ENCODE data around the gene EDARADD.
A peak's percentile ranks its signal among the peaks of the same experiment; 100 is the strongest.
"Not testable (repeated sequence)": the region's sequence is repeated elsewhere in the genome, so short reads cannot be mapped to it uniquely, and the experiment has no call there.

EDARADD gene

DNA sequence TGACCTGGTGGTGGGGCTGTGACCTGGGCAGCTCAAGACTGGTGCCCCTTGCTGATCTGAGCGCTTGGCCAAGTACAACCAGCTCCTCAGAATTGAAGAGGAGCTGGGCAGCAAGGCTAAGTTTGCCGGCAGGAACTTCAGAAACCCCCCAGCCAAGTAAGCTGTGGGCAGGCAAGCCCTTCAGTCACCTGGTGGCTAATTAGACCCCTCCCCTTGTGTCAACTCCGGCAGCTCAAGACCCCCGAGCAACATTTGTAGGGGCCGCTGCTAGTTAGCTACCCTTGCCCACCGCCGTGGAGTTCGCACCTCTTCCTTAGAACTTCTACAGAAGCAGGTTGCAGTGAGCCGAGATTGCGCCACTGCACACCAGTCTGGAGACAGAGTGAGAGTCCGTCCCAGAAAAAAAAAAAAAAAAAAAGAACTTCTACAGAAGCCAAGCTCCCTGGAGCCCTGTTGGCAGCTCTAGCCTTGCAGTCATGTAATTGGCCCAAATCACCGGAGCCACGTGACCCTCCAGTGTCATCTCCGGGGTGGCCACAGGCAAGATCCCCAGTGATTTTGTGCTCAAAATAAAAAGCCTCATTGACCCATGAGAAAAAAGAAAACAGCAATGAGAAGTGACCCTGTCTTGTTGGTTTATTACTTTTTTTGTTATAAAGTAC is 90.4 kb downstream of the EDARADD start:
- no peaks in the 10 kb centered on the region for H3K9me3 ChIP-seq (ENCODE audit: control extremely low read depth in 1 of 5, control insufficient read depth in 4 of 5, insufficient read depth in 2 of 5, low read depth in 1 of 5, low read length in 4 of 5)
- no peak overlapping the region for H3K4me3 ChIP-seq (ENCODE audit: control insufficient read depth in 1 of 7, extremely low read depth in 1 of 7, insufficient read depth in 4 of 7, low read depth in 2 of 7, low read length in 6 of 7)
- CTCF ChIA-PET = interaction anchor here (0.7 to 1.0 kb wide), 2 partner anchors 32 to 161 kb away, joined by 3 to 4 read pairs; no protein-coding TSS in a partner anchor
- H3K27me3 ChIP-seq (replicated peaks in 2 of 5; ENCODE audit: control insufficient read depth in 4 of 5, insufficient read depth in 5 of 5, low read length in 4 of 5) = no peaks in the 10 kb centered on the region
- no peak overlapping the region for H3K27ac ChIP-seq (ENCODE audit: insufficient read depth in 1 of 2, low read depth in 1 of 2, low read length in 2 of 2, poor library complexity in 1 of 2, severe bottlenecking in 2 of 2)
- POLR2A ChIA-PET = no interaction called here
- DNase-seq = no peak
- peaks cover 0 to 18% (median 6%) of the 10 kb centered on the region in 4 experiments for H3K36me3 ChIP-seq (ENCODE audit: control insufficient read depth in 4 of 4, insufficient read depth in 4 of 4, low read length in 3 of 4)
- 92% methylated on average over 13 of the region's 14 CpGs for WGBS (ENCODE audit: insufficient coverage)
- H3K4me1 ChIP-seq (ENCODE audit: control extremely low read depth in 1 of 4, control insufficient read depth in 4 of 4, insufficient read depth in 4 of 4, low read length in 3 of 4) = no peaks in the 10 kb centered on the region

DNA sequence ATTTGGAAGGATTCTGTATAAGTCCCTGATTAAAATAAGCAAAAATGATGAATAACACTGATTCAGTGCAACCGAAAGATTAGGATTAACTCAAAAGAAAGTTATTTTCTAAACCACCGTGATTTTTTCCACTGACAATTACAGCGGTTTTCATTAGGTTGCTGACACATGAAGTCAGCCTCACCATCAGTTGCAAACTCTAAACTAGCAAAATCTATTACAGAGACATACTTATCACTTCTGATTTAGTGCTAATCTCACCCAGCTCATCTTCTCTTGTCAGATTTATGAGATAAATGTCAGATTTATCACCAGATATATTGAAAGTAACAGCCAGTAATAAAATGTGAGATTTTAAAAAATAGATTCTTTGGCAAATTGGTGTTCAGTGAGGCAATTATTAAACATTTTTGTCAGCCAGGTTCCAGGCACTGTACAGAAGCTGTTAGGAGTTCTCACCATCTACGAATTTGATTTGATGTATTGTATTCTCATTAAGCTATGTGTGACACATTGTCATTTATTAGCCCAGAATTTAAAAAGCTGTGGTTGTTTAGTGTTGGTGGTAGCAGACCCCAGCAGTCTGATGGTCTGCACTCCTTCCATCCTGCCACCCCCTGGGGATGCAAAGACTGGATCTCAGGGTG is 92.4 kb downstream of the EDARADD start:
- H3K27ac ChIP-seq (ENCODE audit: insufficient read depth in 1 of 2, low read depth in 1 of 2, low read length in 2 of 2, poor library complexity in 1 of 2, severe bottlenecking in 2 of 2) = no peak overlapping the region
- H3K4me1 ChIP-seq (ENCODE audit: control extremely low read depth in 1 of 4, control insufficient read depth in 4 of 4, insufficient read depth in 4 of 4, low read length in 3 of 4) = peaks cover 2 to 12% (median 8%) of the 10 kb centered on the region in 4 experiments
- peaks cover 0 to 18% (median 6%) of the 10 kb centered on the region in 4 experiments for H3K36me3 ChIP-seq (ENCODE audit: control insufficient read depth in 4 of 4, insufficient read depth in 4 of 4, low read length in 3 of 4)
- no peaks in the 10 kb centered on the region for H3K9me3 ChIP-seq (ENCODE audit: control extremely low read depth in 1 of 5, control insufficient read depth in 4 of 5, insufficient read depth in 2 of 5, low read depth in 1 of 5, low read length in 4 of 5)
- H3K4me3 ChIP-seq (ENCODE audit: control insufficient read depth in 1 of 7, extremely low read depth in 1 of 7, insufficient read depth in 4 of 7, low read depth in 2 of 7, low read length in 6 of 7) = no peak overlapping the region
- no peaks in the 10 kb centered on the region for H3K27me3 ChIP-seq (replicated peaks in 2 of 5; ENCODE audit: control insufficient read depth in 4 of 5, insufficient read depth in 5 of 5, low read length in 4 of 5)
- WGBS (ENCODE audit: insufficient coverage) = 96% methylated on average over 4 of the region's 4 CpGs
- ChIA-PET POLR2A (no interaction called here), CTCF (interaction anchor here (0.9 to 1.5 kb wide), 3 partner anchors 204 to 379 kb away, joined by 3 to 4 read pairs (median 3); no protein-coding TSS in a partner anchor)
- DNase-seq = no peak

DNA sequence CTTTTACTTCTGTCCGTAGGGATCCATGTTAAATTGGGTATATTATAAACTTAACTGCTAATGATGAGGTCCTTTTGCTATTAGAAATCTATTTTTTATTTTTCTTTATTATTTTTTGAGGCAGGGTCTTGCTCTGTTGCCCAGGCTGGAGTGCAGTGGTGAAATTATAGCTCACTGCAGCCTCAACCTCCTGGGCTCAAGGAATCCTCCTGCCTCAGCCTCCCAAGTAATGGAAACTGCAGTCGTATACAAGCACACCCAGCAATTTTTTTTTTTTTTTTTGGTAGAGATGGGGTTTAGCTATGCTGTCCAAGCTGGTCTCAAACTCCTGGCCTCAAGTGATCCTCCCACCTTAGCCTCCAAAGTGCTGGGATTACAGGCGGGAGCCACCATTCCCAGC is 95.1 kb downstream of the EDARADD start:
- ChIA-PET CTCF (interaction anchor here (0.7 to 2.9 kb wide), 5 partner anchors 356 to 384 kb away, joined by 3 to 21 read pairs (median 3); no protein-coding TSS in a partner anchor), POLR2A (interaction anchor here (0.6 kb wide), 2 partner anchors 21 to 385 kb away, joined by 4 to 7 read pairs; no protein-coding TSS in a partner anchor)
- H3K4me1 ChIP-seq (ENCODE audit: control extremely low read depth in 1 of 4, control insufficient read depth in 4 of 4, insufficient read depth in 4 of 4, low read length in 3 of 4) = peaks cover 2 to 17% (median 13%) of the 10 kb centered on the region in 4 experiments
- not testable (repeated sequence) for H3K36me3 ChIP-seq (ENCODE audit: control insufficient read depth in 4 of 4, insufficient read depth in 4 of 4, low read length in 3 of 4); H3K9me3 ChIP-seq (ENCODE audit: control extremely low read depth in 1 of 5, control insufficient read depth in 4 of 5, insufficient read depth in 2 of 5, low read depth in 1 of 5, low read length in 4 of 5); H3K27me3 ChIP-seq (replicated peaks in 2 of 5; ENCODE audit: control insufficient read depth in 4 of 5, insufficient read depth in 5 of 5, low read length in 4 of 5); H3K4me3 ChIP-seq (ENCODE audit: control insufficient read depth in 1 of 7, extremely low read depth in 1 of 7, insufficient read depth in 4 of 7, low read depth in 2 of 7, low read length in 6 of 7); DNase-seq; H3K27ac ChIP-seq (ENCODE audit: insufficient read depth in 1 of 2, low read depth in 1 of 2, low read length in 2 of 2, poor library complexity in 1 of 2, severe bottlenecking in 2 of 2)
- WGBS (ENCODE audit: insufficient coverage) = no CpG with 5 or more reads among the region's 3 CpGs

DNA sequence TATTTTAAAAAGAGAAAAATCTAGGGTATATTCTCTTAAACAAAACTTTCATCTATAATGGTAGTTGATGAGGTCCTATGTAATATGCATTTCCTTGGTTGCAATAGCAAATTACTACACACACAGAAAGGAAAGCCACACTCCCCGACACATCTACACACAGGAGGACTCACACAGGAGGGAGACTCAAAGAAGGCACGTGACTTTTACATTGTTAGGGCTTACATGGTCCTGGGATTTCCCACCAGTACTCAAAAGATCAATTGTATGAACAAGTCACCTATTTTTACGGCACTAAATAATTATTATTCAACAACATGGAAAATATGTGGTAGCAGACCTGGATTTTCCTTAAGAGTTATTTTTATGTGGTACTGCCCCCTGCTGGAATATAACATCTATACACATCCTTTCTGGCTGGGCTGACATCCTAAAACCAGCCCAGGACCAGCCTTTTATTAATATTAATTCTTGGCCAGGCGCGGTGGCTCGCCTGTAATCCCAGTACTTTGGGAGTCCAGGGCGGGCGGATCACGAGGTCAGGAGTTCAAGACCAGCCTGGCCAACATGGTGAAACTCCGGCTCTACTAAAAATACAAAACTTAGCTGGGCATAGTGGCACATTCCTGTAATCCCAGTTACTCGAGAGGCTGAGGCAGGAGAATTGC is 95.8 kb downstream of the EDARADD start:
- no peaks in the 10 kb centered on the region for H3K27me3 ChIP-seq (replicated peaks in 2 of 5; ENCODE audit: control insufficient read depth in 4 of 5, insufficient read depth in 5 of 5, low read length in 4 of 5)
- no peak overlapping the region for H3K27ac ChIP-seq (ENCODE audit: insufficient read depth in 1 of 2, low read depth in 1 of 2, low read length in 2 of 2, poor library complexity in 1 of 2, severe bottlenecking in 2 of 2)
- peak; percentile 50 to 71 (median 64) for DNase-seq
- no peaks in the 10 kb centered on the region for H3K9me3 ChIP-seq (ENCODE audit: control extremely low read depth in 1 of 5, control insufficient read depth in 4 of 5, insufficient read depth in 2 of 5, low read depth in 1 of 5, low read length in 4 of 5)
- H3K4me3 ChIP-seq (ENCODE audit: control insufficient read depth in 1 of 7, extremely low read depth in 1 of 7, insufficient read depth in 4 of 7, low read depth in 2 of 7, low read length in 6 of 7) = no peak overlapping the region
- ChIA-PET CTCF (interaction anchor here (0.7 to 2.9 kb wide), 5 partner anchors 17 to 384 kb away, joined by 3 to 21 read pairs (median 6); no protein-coding TSS in a partner anchor), POLR2A (interaction anchor here (0.6 kb wide), 1 partner anchor 21 kb away, joined by 7 read pairs; no protein-coding TSS in a partner anchor)
- H3K4me1 ChIP-seq (ENCODE audit: control extremely low read depth in 1 of 4, control insufficient read depth in 4 of 4, insufficient read depth in 4 of 4, low read length in 3 of 4) = peaks cover 2 to 17% (median 13%) of the 10 kb centered on the region in 4 experiments
- H3K36me3 ChIP-seq (ENCODE audit: control insufficient read depth in 4 of 4, insufficient read depth in 4 of 4, low read length in 3 of 4) = no peaks in the 10 kb centered on the region
- 61% methylated on average over 8 of the region's 11 CpGs for WGBS (ENCODE audit: insufficient coverage)

DNA sequence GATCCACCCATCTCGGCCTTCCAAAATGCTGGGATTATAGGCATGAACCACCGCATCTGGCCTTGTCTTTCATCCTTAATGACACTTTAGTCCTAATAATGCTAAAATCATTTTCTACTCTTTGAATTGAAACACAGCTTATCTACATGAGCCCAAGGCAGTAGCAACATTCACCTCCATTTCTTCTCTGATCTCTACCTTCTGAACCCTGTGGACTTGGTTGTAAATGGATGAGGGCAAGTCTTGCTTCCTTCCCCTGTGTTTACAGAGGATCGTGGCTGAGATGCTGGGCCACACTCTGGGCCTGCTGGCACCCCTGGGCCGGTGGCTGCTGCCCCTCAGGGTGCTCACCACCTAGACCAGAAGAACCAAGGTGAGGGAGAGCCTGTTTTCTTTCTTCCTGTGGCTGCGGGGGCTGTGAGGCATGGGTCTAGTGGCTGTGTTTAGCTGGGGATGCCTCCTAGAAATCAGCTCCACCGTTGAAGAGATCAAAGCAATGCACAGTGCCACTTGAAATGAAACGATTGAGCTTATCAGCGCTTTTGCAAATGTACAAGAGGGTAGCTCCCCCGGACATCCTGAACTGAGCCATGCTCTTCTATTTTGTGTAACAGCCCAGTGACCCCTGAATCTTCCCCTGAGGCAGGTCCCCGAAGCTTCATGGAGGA is 97.5 kb downstream of the EDARADD start:
- 48% methylated on average over 9 of the region's 10 CpGs for WGBS (ENCODE audit: insufficient coverage)
- ChIA-PET POLR2A (no interaction called here), CTCF (interaction anchor here (0.5 to 1.1 kb wide), 6 partner anchors 9 to 383 kb away, joined by 3 to 5 read pairs (median 4); no protein-coding TSS in a partner anchor)
- Histone ChIP-seq H3K9me3 (ENCODE audit: control extremely low read depth in 1 of 5, control insufficient read depth in 4 of 5, insufficient read depth in 2 of 5, low read depth in 1 of 5, low read length in 4 of 5) (no peaks in the 10 kb centered on the region), H3K36me3 (ENCODE audit: control insufficient read depth in 4 of 4, insufficient read depth in 4 of 4, low read length in 3 of 4) (no peaks in the 10 kb centered on the region), H3K27me3 (replicated peaks in 2 of 5; ENCODE audit: control insufficient read depth in 4 of 5, insufficient read depth in 5 of 5, low read length in 4 of 5) (no peaks in the 10 kb centered on the region), H3K27ac (ENCODE audit: insufficient read depth in 1 of 2, low read depth in 1 of 2, low read length in 2 of 2, poor library complexity in 1 of 2, severe bottlenecking in 2 of 2) (no peak overlapping the region), H3K4me1 (ENCODE audit: control extremely low read depth in 1 of 4, control insufficient read depth in 4 of 4, insufficient read depth in 4 of 4, low read length in 3 of 4) (peaks cover 2 to 17% (median 13%) of the 10 kb centered on the region in 4 experiments), H3K4me3 (ENCODE audit: control insufficient read depth in 1 of 7, extremely low read depth in 1 of 7, insufficient read depth in 4 of 7, low read depth in 2 of 7, low read length in 6 of 7) (peak overlapping the region in 3 of 7 experiments; percentile 56 to 70 (median 68))
- DNase-seq = peak in 1 of 3 donors; percentile 15

DNA sequence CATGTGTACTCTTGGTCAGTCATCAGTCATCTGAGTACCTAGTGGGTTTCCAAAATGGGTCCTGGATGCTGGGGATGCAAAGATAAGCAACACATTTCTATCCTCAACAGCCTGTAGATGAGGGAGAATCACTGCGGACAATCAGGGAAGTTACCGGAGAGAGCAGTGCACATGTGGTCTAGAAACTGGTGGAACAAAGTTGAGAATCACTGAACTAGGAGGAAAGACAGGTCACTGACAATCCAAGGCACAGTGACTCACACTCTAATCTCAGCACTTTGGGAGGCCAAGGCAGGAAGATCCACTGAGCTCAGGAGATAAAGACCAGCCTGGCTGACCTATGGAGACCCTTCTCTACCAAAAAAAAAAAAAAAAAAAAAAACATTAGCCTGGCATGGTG is 98.3 kb downstream of the EDARADD start:
- H3K27me3 ChIP-seq (replicated peaks in 2 of 5; ENCODE audit: control insufficient read depth in 4 of 5, insufficient read depth in 5 of 5, low read length in 4 of 5) = no peaks in the 10 kb centered on the region
- POLR2A ChIA-PET = no interaction called here
- DNase-seq = no peak
- H3K9me3 ChIP-seq (ENCODE audit: control extremely low read depth in 1 of 5, control insufficient read depth in 4 of 5, insufficient read depth in 2 of 5, low read depth in 1 of 5, low read length in 4 of 5) = no peaks in the 10 kb centered on the region
- CTCF ChIA-PET = interaction anchor here (0.9 to 1.1 kb wide), 5 partner anchors 8 to 383 kb away, joined by 3 to 5 read pairs (median 3); no protein-coding TSS in a partner anchor
- H3K36me3 ChIP-seq (ENCODE audit: control insufficient read depth in 4 of 4, insufficient read depth in 4 of 4, low read length in 3 of 4) = no peaks in the 10 kb centered on the region
- no CpG with 5 or more reads among the region's 2 CpGs for WGBS (ENCODE audit: insufficient coverage)
- no peak overlapping the region for H3K4me3 ChIP-seq (ENCODE audit: control insufficient read depth in 1 of 7, extremely low read depth in 1 of 7, insufficient read depth in 4 of 7, low read depth in 2 of 7, low read length in 6 of 7)
- H3K4me1 ChIP-seq (ENCODE audit: control extremely low read depth in 1 of 4, control insufficient read depth in 4 of 4, insufficient read depth in 4 of 4, low read length in 3 of 4) = peaks cover 2 to 17% (median 13%) of the 10 kb centered on the region in 4 experiments
- H3K27ac ChIP-seq (ENCODE audit: insufficient read depth in 1 of 2, low read depth in 1 of 2, low read length in 2 of 2, poor library complexity in 1 of 2, severe bottlenecking in 2 of 2) = no peak overlapping the region

Measured in common myeloid progenitor, CD34-positive (primary cell).